H1 (cell line): ENCODE data around the gene PLCL2. TPM values are rescaled to one million over a fixed set of nuclear protein-coding genes. Genes with fewer than 3 reads are reported as not detected.

Experiments
- CTCF ChIA-PET: fragments of 300-600 bp; sonication (Branson Sonifier 250); formaldehyde crosslinking; loops from one replicate; lab custom pipeline; 2021; ENCODE audit not compliant: partially characterized antibody; lab: Charles Lee
- POLR2A ChIA-PET: fragments of 300-600 bp; sonication (Branson Sonifier 250); formaldehyde crosslinking; loops from one replicate; lab custom pipeline; 2021; ENCODE audit warnings: inconsistent platforms; ENCODE audit not compliant: partially characterized antibody; lab: Charles Lee
- DNase-seq, 2 experiments: peaks; one replicate each; pipeline versions ENCODE4 v3.0.0 to v3.0.0-alpha.2; 2010 to 2022; ENCODE audit warnings: low spot score in 2 of 2, low read depth in 1 of 2, mixed read lengths in 1 of 2
- FAIRE-seq: peaks from 2 replicates; lab custom pipeline; 2011; peaks lifted over from hg19 to GRCh38; lab: Jason Lieb, UNC
- H2AFZ ChIP-seq: 2 replicates; pipeline ENCODE4 v1.8.1; 2012; ENCODE audit warnings: low read length, inconsistent platforms
- H2AK5ac ChIP-seq: 2 replicates; pipeline ENCODE4 v1.6.1; 2013; ENCODE audit warnings: low read depth, low read length
- H2BK120ac ChIP-seq: replicated peaks from 2 replicates; pipeline ENCODE3; 2013; ENCODE audit warnings: low read depth, low read length, inconsistent platforms
- H2BK12ac ChIP-seq: 2 replicates; pipeline ENCODE4 v1.6.1; 2013; ENCODE audit warnings: low read depth, low read length
- H2BK15ac ChIP-seq: 2 replicates; pipeline ENCODE4 v1.6.1; 2013; ENCODE audit warnings: low read length
- H2BK20ac ChIP-seq: 2 replicates; pipeline ENCODE4 v1.6.1; 2013; ENCODE audit warnings: low read length
- H2BK5ac ChIP-seq: 2 replicates; pipeline ENCODE4 v1.6.1; 2013; ENCODE audit warnings: low read depth, low read length
- H3K14ac ChIP-seq: 2 replicates; pipeline ENCODE4 v1.6.1; 2013; ENCODE audit warnings: inconsistent platforms; ENCODE audit not compliant: insufficient read length
- H3K18ac ChIP-seq: 2 replicates; pipeline ENCODE4 v1.6.1; 2013; ENCODE audit warnings: low read length; ENCODE audit errors: extremely low read depth
- H3K23ac ChIP-seq: 2 replicates; pipeline ENCODE4 v1.6.1; 2013; ENCODE audit warnings: inconsistent platforms; ENCODE audit not compliant: insufficient read length
- H3K23me2 ChIP-seq: 2 replicates; pipeline ENCODE4 v1.6.1; 2013; ENCODE audit warnings: low read depth, low read length
- H3K27ac ChIP-seq: 2 replicates; pipeline ENCODE4 v1.6.1; 2011; ENCODE audit warnings: low read depth, low read length, inconsistent platforms
- H3K27me3 ChIP-seq, 4 experiments: replicated peaks in 1 of 4; 1 replicate in 1 of 4; 2 replicates in 3 of 4; pipeline versions ENCODE4 v1.6.1 to v1.8.1; 2011 to 2013; ENCODE audit warnings: low read length in 3 of 4, mild to moderate bottlenecking in 3 of 4, inconsistent platforms in 2 of 4, mixed read lengths in 2 of 4, moderate library complexity in 1 of 4; ENCODE audit not compliant: control insufficient read depth in 3 of 4, insufficient read depth in 3 of 4; ENCODE audit errors: extremely low read depth in 1 of 4
- H3K36me3 ChIP-seq, 4 experiments: 2 replicates each; pipeline versions ENCODE4 v1.6.1 to v1.8.1; 2011 to 2013; ENCODE audit warnings: mild to moderate bottlenecking in 4 of 4, low read length in 3 of 4, moderate library complexity in 2 of 4, control low read depth in 1 of 4, inconsistent platforms in 1 of 4; ENCODE audit not compliant: insufficient read depth in 4 of 4, control insufficient read depth in 2 of 4
- H3K4ac ChIP-seq: replicated peaks from 2 replicates; pipeline ENCODE3; 2013; ENCODE audit warnings: low read length, low read depth, mixed read lengths, inconsistent platforms; ENCODE audit not compliant: insufficient read length
- H3K4me1 ChIP-seq, 4 experiments: replicated peaks in 1 of 4; 1 replicate in 1 of 4; 2 replicates in 3 of 4; pipeline versions ENCODE4 v1.6.1 to v1.8.1; 2011 to 2013; ENCODE audit warnings: low read length in 3 of 4, inconsistent platforms in 2 of 4, mixed read lengths in 1 of 4; ENCODE audit not compliant: insufficient read depth in 4 of 4, control insufficient read depth in 3 of 4
- H3K4me2 ChIP-seq, 2 experiments: 2 replicates each; pipeline versions ENCODE4 v1.6.1 to v1.8.1; 2011 to 2013; ENCODE audit warnings: low read depth in 2 of 2, low read length in 2 of 2, control low read depth in 1 of 2, inconsistent platforms in 1 of 2, mild to moderate bottlenecking in 1 of 2; ENCODE audit not compliant: insufficient read depth in 1 of 2
- H3K4me3 ChIP-seq, 4 experiments: fragments of 200-600, 300-600 bp in 1 of 4; sonication (generic), shearing (Covaris generic), sonication (Bioruptor Twin) in 1 of 4; 2 replicates each; pipeline versions ENCODE4 v1.5.1 to v1.8.1; 2011 to 2016; ENCODE audit warnings: low read length in 4 of 4, low read depth in 3 of 4, control low read depth in 2 of 4, inconsistent platforms in 2 of 4, mild to moderate bottlenecking in 2 of 4, mixed read lengths in 1 of 4, moderate library complexity in 1 of 4; ENCODE audit not compliant: insufficient read depth in 2 of 4; ENCODE audit errors: extremely low read depth in 1 of 4
- H3K56ac ChIP-seq: replicated peaks from 2 replicates; pipeline ENCODE3; 2013; ENCODE audit warnings: low read depth, mild to moderate bottlenecking, mixed read lengths, low read length, inconsistent platforms; ENCODE audit not compliant: insufficient read length
- H3K79me1 ChIP-seq: 2 replicates; pipeline ENCODE4 v1.6.1; 2013; ENCODE audit warnings: low read depth, low read length, control low read depth
- H3K79me2 ChIP-seq, 2 experiments: 2 replicates each; pipeline versions ENCODE4 v1.6.1 to v1.8.1; 2012 to 2013; ENCODE audit warnings: low read length in 2 of 2, mild to moderate bottlenecking in 2 of 2, inconsistent platforms in 1 of 2; ENCODE audit not compliant: insufficient read depth in 2 of 2, control insufficient read depth in 1 of 2
- H3K9ac ChIP-seq, 4 experiments: replicated peaks in 1 of 4; 1 replicate in 1 of 4; 2 replicates in 3 of 4; pipeline versions ENCODE4 v1.6.1 to v1.8.1; 2011 to 2013; ENCODE audit warnings: low read depth in 3 of 4, low read length in 3 of 4, control low read depth in 2 of 4, mild to moderate bottlenecking in 2 of 4, moderate library complexity in 2 of 4, inconsistent platforms in 1 of 4; ENCODE audit errors: extremely low read depth in 1 of 4
- H3K9me3 ChIP-seq, 2 experiments: 2 replicates each; pipeline versions ENCODE4 v1.6.1 to v1.8.1; 2012 to 2013; ENCODE audit warnings: mild to moderate bottlenecking in 2 of 2, moderate library complexity in 2 of 2, control low read depth in 1 of 2, inconsistent platforms in 1 of 2, low read depth in 1 of 2, low read length in 1 of 2, mixed read lengths in 1 of 2; ENCODE audit not compliant: insufficient read depth in 2 of 2
- H4K20me1 ChIP-seq, 2 experiments: replicated peaks in 1 of 2; 2 replicates each; pipeline versions ENCODE3 to v1.8.1; 2011 to 2013; ENCODE audit warnings: inconsistent platforms in 2 of 2, low read length in 2 of 2, mild to moderate bottlenecking in 1 of 2; ENCODE audit not compliant: insufficient read depth in 2 of 2, control insufficient read depth in 1 of 2
- H4K5ac ChIP-seq: 2 replicates; pipeline ENCODE4 v1.6.1; 2013; ENCODE audit warnings: low read length, low read depth, mixed read lengths, inconsistent platforms; ENCODE audit not compliant: insufficient read length
- H4K8ac ChIP-seq: 2 replicates; pipeline ENCODE4 v1.8.0; 2013; ENCODE audit warnings: mild to moderate bottlenecking, moderate library complexity, low read length, inconsistent platforms; ENCODE audit not compliant: insufficient read depth; ENCODE audit errors: extremely low read depth
- H4K91ac ChIP-seq: replicated peaks from 2 replicates; pipeline ENCODE3; 2013; ENCODE audit warnings: low read length, mixed read lengths, inconsistent platforms; ENCODE audit not compliant: insufficient read length
- EZH2 ChIP-seq: fragments of 200-600 bp; sonication (generic); IDR thresholded peaks from 2 replicates; pipeline ENCODE4 v1.7.1; 2012; ENCODE audit warnings: low read depth, mild to moderate bottlenecking, moderate library complexity, low read length, inconsistent platforms; ENCODE audit not compliant: severe bottlenecking
- FOSL1 ChIP-seq: IDR thresholded peaks from 2 replicates; pipeline ENCODE4 v1.6.1; 2011; ENCODE audit warnings: mild to moderate bottlenecking, low read depth, low read length, moderate library complexity; ENCODE audit not compliant: insufficient read depth
- KDM4A ChIP-seq: IDR thresholded peaks from one replicate; pipeline ENCODE4 v1.7.1; 2012; ENCODE audit warnings: low read depth, mild to moderate bottlenecking, moderate library complexity, low read length, inconsistent platforms; ENCODE audit not compliant: severe bottlenecking
- KDM5A ChIP-seq: fragments of 200-600 bp; IDR thresholded peaks from 2 replicates; pipeline ENCODE4 v1.7.1; 2012; ENCODE audit warnings: mild to moderate bottlenecking, low read length, inconsistent platforms, mixed read lengths
- MAFK ChIP-seq: IDR thresholded peaks from 2 replicates; pipeline ENCODE4 v1.6.1; 2012; ENCODE audit warnings: low read depth, mild to moderate bottlenecking, improper control_type of control experiment, low read length
- TBP ChIP-seq: IDR thresholded peaks from 2 replicates; pipeline ENCODE4 v1.6.1; 2011; ENCODE audit warnings: low read depth, low read length, improper control_type of control experiment
- WGBS, 2 experiments: shearing (Covaris generic) in 1 of 2; methylation state at CpG; one replicate each; pipeline versions ENCODE4 v1.1.6 to v1.1.7; 2013 to 2015; ENCODE audit warnings: low lambda C conversion rate in 2 of 2, mixed read lengths in 2 of 2, inconsistent platforms in 1 of 2, low coverage in 1 of 2, missing lambda C conversion rate in 1 of 2; ENCODE audit not compliant: insufficient replicate concordance in 2 of 2, insufficient coverage in 1 of 2, insufficient read length in 1 of 2; ENCODE audit errors: extremely low coverage in 1 of 2, missing lambda C conversion rate in 1 of 2; 5-methylcytosine and 5-hydroxymethylcytosine counted together
- polyA plus RNA-seq, 7 experiments: library from polyadenylated mRNA; depleted of rRNA in 3 of 7; stranded (reverse) in 5 of 7; unstranded in 2 of 7; fragments of >200 nt in 5 of 7; fragments of 200-250 nt in 2 of 7; gene quantifications; 1 replicate in 5 of 7; 2 replicates in 1 of 7; 4 replicates in 1 of 7; pipeline versions ENCODE4 v1.2.1 to v1.2.3, GENCODE V29; 2011 to 2013; ENCODE audit warnings: missing spikeins in 2 of 7, mixed read lengths in 2 of 7
- total RNA-seq: library from RNA; stranded (reverse); fragmentation: NEBNext Ultra II Directional; extraction: Animal tissue kit (Norgen Biotek cat#: 25700); gene quantifications from 2 replicates; pipeline ENCODE4 v1.2.1, GENCODE V29; 2021

PLCL2 gene
- total and polyA plus RNA-seq, 2 of the 8 experiments (the other 6 are each of a cell fraction or from before 2014, with no cell fraction given) = 3.5 to 6.8 TPM

DNA sequence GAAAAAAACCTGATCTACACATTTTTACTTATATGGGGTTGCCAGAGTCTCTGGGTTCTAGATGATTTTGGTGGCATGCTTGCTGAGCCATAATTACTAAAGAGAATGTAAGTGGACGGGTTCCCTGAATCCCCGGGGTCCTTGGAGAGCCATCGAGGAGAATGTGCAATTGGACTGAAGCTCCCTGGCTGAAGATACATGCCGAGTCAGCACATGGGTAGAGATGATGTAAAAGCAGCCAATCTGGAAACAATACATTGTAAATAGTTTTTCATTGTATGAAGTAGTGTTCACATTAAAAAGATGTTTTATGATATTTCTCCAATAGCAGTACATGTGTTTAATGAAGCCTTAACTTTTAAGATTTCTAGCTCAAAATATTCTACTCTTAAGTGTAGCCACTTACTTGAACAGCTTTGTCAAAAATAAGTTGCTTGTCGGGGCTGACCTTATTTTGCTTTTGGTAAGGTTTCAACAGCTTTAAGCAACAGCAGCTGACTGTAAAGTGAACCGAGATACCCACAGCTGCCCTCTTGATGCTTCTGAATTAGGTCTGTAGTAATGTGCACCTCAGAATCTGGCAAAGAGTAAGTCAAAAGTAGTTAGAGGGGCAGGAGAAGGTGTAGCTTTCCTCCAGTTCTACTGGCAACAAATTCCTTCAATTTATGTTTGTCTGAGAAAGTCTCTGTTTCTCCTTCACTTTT, 205.7 kb downstream of the PLCL2 start:
- 0 out of 2 replicates have a peak, but pooled peaks cover 3% of the 10 kb centered on the region for H3K23me2 ChIP-seq
- ChIA-PET CTCF (interaction anchor here (1.5 kb wide), 1 partner anchor 12 kb away, joined by 3 read pairs; no protein-coding TSS in a partner anchor), POLR2A (interaction anchor here (0.5 kb wide), 1 partner anchor 8 kb away, joined by 3 read pairs; no protein-coding TSS in a partner anchor)
- H3K4me2 ChIP-seq = no peak overlapping the region; a peak in 1 of 4 replicates
- H3K27me3 ChIP-seq = no peaks in the 10 kb centered on the region
- H4K91ac ChIP-seq = no peak overlapping the region
- peaks cover 0 to 3% (median 0%) of the 10 kb centered on the region in 4 experiments; a peak in 1 of 8 replicates for H3K36me3 ChIP-seq
- no peaks in the 10 kb centered on the region for H4K20me1 ChIP-seq
- no peak for DNase-seq
- no peak overlapping the region for H3K27ac ChIP-seq
- no peak overlapping the region for H2BK120ac ChIP-seq
- H2BK12ac ChIP-seq = no peak overlapping the region
- H3K79me2 ChIP-seq = no peaks in the 10 kb centered on the region
- no peak overlapping the region for H2BK5ac ChIP-seq
- no peak overlapping the region for H4K8ac ChIP-seq
- no peak overlapping the region for H2AK5ac ChIP-seq
- no peak overlapping the region for H2BK15ac ChIP-seq
- H3K23ac ChIP-seq = no peak overlapping the region
- no peak overlapping the region for H3K18ac ChIP-seq
- H3K56ac ChIP-seq = no peak overlapping the region
- 82% methylated on average over 6 of the region's 6 CpGs; no CpG with 5 or more reads in 1 of the 2 experiments for WGBS, 2 experiments
- no peak for FAIRE-seq
- H4K5ac ChIP-seq = no peak overlapping the region
- peaks cover 3 to 15% (median 6%) of the 10 kb centered on the region in 4 experiments; a peak in 5 of 7 replicates for H3K4me1 ChIP-seq
- no peak overlapping the region for H2BK20ac ChIP-seq
- no peak overlapping the region for H2AFZ ChIP-seq
- TF ChIP-seq KDM5A = no peak
- no peak for TF ChIP-seq TBP
- no peak for TF ChIP-seq EZH2
- peak; percentile 73 for TF ChIP-seq MAFK
- TF ChIP-seq KDM4A = no peak
- TF ChIP-seq FOSL1 = no peak
- TF ChIP-seq, all 59 proteins: peak for 1
- Histone ChIP-seq H3K14ac (no peak overlapping the region), H3K9me3 (no peaks in the 10 kb centered on the region; a peak in 1 of 4 replicates), H3K4ac (no peak overlapping the region), H3K4me3 (no peak overlapping the region), H3K79me1 (no peaks in the 10 kb centered on the region), H3K9ac (no peak overlapping the region)
